HepG2 (cell line): ENCODE data around the gene PANK4. TPM values are rescaled to one million over a fixed set of nuclear protein-coding genes. Genes with fewer than 3 reads are reported as not detected.

ENCODE experiments used
- ATAC-seq: fragments of 200-7000 bp; cut with Tn5 transposase; 3 replicates; pipeline ENCODE4 v1.9.1; 2020; ENCODE audit warnings: mild to moderate bottlenecking, moderate library complexity
- BruUV-seq: library from RNA; stranded (reverse); fragments of 400-500 nt; replicated peaks from 2 replicates; lab custom pipeline; 2021; lab: Mats Ljungman, UMichigan
- CTCF ChIA-PET: fragments of 300-600 bp; formaldehyde crosslinking; extraction: SDS; loops from one replicate; lab custom pipeline; 2021; ENCODE audit warnings: low total read pairs, inconsistent platforms, low intra/inter-chr PET ratio; lab: Yijun Ruan, JAX
- POLR2A ChIA-PET: fragments of 350-600 bp; sonication (Branson Sonifier 250); formaldehyde crosslinking; loops from one replicate; lab custom pipeline; 2020; ENCODE audit warnings: antibody characterized with exemption, inconsistent platforms; lab: Yijun Ruan, JAX
- DNase-seq: peaks from one replicate; pipeline ENCODE4 v3.0.0-alpha.2; 2015; ENCODE audit warnings: low spot score
- FAIRE-seq: peaks from 3 replicates; lab custom pipeline; 2011; peaks lifted over from hg19 to GRCh38; lab: Jason Lieb, UNC
- H2AFZ ChIP-seq: one replicate; pipeline ENCODE4 v1.6.1; 2011; ENCODE audit warnings: low read length, inconsistent platforms
- H3K27ac ChIP-seq: fragments of 300-600 bp; 3 replicates; pipeline ENCODE4 v1.8.0; 2011; ENCODE audit warnings: mixed run types, mild to moderate bottlenecking, mixed read lengths, low read length, inconsistent platforms; ENCODE audit not compliant: insufficient read depth; ENCODE audit errors: extremely low read length
- H3K27me3 ChIP-seq, 2 experiments: fragments of 200-600 bp in 1 of 2; 2 replicates in 1 of 2; 3 replicates in 1 of 2; pipeline versions ENCODE4 v1.6.0 to v1.8.0; 2011; ENCODE audit warnings: low read length in 2 of 2, mild to moderate bottlenecking in 2 of 2, moderate library complexity in 2 of 2, inconsistent platforms in 1 of 2; ENCODE audit not compliant: insufficient read depth in 2 of 2, control insufficient read depth in 1 of 2
- H3K36me3 ChIP-seq, 2 experiments: fragments of 200-600 bp in 1 of 2; replicated peaks in 1 of 2; 2 replicates in 1 of 2; 3 replicates in 1 of 2; pipeline versions ENCODE4 v1.5.1 to v1.8.0; 2011; ENCODE audit warnings: low read length in 2 of 2, inconsistent platforms in 1 of 2; ENCODE audit not compliant: insufficient read depth in 2 of 2, control insufficient read depth in 1 of 2
- H3K4me1 ChIP-seq: 2 replicates; pipeline ENCODE4 v1.5.1; 2012; ENCODE audit warnings: low read length, inconsistent platforms; ENCODE audit not compliant: insufficient read depth
- H3K4me2 ChIP-seq: 2 replicates; pipeline ENCODE4 v1.6.0; 2011; ENCODE audit warnings: low read depth, low read length, inconsistent platforms
- H3K4me3 ChIP-seq, 3 experiments: fragments of 200-600 bp in 1 of 3; sonication (generic), shearing (Covaris generic) in 1 of 3; replicated peaks in 1 of 3; 2 replicates each; pipeline ENCODE4 v1.5.1; 2011 to 2016; ENCODE audit warnings: low read length in 3 of 3, inconsistent platforms in 2 of 3, low read depth in 2 of 3, mild to moderate bottlenecking in 2 of 3, control low read depth in 1 of 3, mixed read lengths in 1 of 3; ENCODE audit not compliant: insufficient read depth in 1 of 3
- H3K79me2 ChIP-seq: one replicate; pipeline ENCODE4 v1.6.1; 2011; ENCODE audit warnings: low read length, inconsistent platforms; ENCODE audit not compliant: insufficient read depth
- H3K9ac ChIP-seq: 2 replicates; pipeline ENCODE4 v1.6.0; 2011; ENCODE audit warnings: mild to moderate bottlenecking, low read depth, low read length, inconsistent platforms; ENCODE audit not compliant: insufficient read depth
- H3K9me3 ChIP-seq: 2 replicates; pipeline ENCODE4 v1.5.1; 2012; ENCODE audit warnings: mild to moderate bottlenecking, low read length
- H4K20me1 ChIP-seq: 2 replicates; pipeline ENCODE4 v1.6.0; 2011; ENCODE audit warnings: inconsistent platforms, mild to moderate bottlenecking, low read length, moderate library complexity; ENCODE audit not compliant: insufficient read depth
- CENPX ChIP-seq: sonication (generic); formaldehyde crosslinking; IDR thresholded peaks from 2 replicates; pipeline ENCODE4 v1.9.0; 2021; ENCODE audit warnings: mild to moderate bottlenecking, missing genetic modification reagents, moderate library complexity
- DNMT3B ChIP-seq: conservative IDR thresholded peaks from 2 replicates; pipeline ENCODE4 v1.6.1; 2016; ENCODE audit warnings: missing biosample characterization, control low read depth
- DZIP1 ChIP-seq: sonication (generic); formaldehyde crosslinking; IDR thresholded peaks from 2 replicates; pipeline ENCODE4 v1.5.0; 2020; ENCODE audit warnings: mild to moderate bottlenecking, missing genetic modification reagents
- IRF1 ChIP-seq: sonication (generic); formaldehyde crosslinking; IDR thresholded peaks from 2 replicates; pipeline ENCODE4 v1.4.0; 2020; ENCODE audit warnings: low read depth, mild to moderate bottlenecking, missing genetic modification reagents
- MXD4 ChIP-seq: IDR thresholded peaks from 2 replicates; pipeline ENCODE4 v1.6.1; 2016; ENCODE audit warnings: mild to moderate bottlenecking, missing biosample characterization, missing genetic modification reagents
- NCOA2 ChIP-seq: sonication (generic); formaldehyde crosslinking; IDR thresholded peaks from 2 replicates; pipeline ENCODE4 v1.8.0; 2022; ENCODE audit warnings: inconsistent platforms
- PRDM10 ChIP-seq: sonication (generic); formaldehyde crosslinking; IDR thresholded peaks from 2 replicates; pipeline ENCODE4 v1.4.0; 2020; ENCODE audit warnings: low read depth, missing genetic modification reagents
- SAP130 ChIP-seq: IDR thresholded peaks from 2 replicates; pipeline ENCODE4 v1.6.1; 2016; ENCODE audit warnings: low read depth
- SRSF1 ChIP-seq: fragments of 200-400 bp; formaldehyde crosslinking; optimal IDR thresholded peaks from 2 replicates; pipeline ENCODE3; 2017; ENCODE audit warnings: mild to moderate bottlenecking, low read depth, low read length, moderate library complexity
- THAP9 ChIP-seq: sonication (generic); formaldehyde crosslinking; IDR thresholded peaks from 2 replicates; pipeline ENCODE4; 2020; ENCODE audit warnings: missing genetic modification reagents, mild to moderate bottlenecking, borderline replicate concordance
- TOE1 ChIP-seq: sonication (generic); formaldehyde crosslinking; IDR thresholded peaks from 2 replicates; pipeline ENCODE4 v1.4.0; 2020; ENCODE audit warnings: mild to moderate bottlenecking, missing genetic modification reagents
- ZNF33B ChIP-seq: sonication (generic); formaldehyde crosslinking; IDR thresholded peaks from 2 replicates; pipeline ENCODE4 v1.5.1; 2020; ENCODE audit warnings: mild to moderate bottlenecking, missing genetic modification reagents
- ZNF678 ChIP-seq: sonication (generic); formaldehyde crosslinking; IDR thresholded peaks from 2 replicates; pipeline ENCODE4 v1.4.0; 2020; ENCODE audit warnings: mild to moderate bottlenecking, missing genetic modification reagents
- WGBS: methylation state at CpG from one replicate; pipeline ENCODE4 v1.1.6; 2017; ENCODE audit warnings: low lambda C conversion rate; 5-methylcytosine and 5-hydroxymethylcytosine counted together
- in situ Hi-C: cut with HindIII; loops from 2 replicates; pipeline ENCODE4 v1.10.0; 2017; ENCODE audit warnings: low pct_unique_long_range_greater_than_20kb; ENCODE audit not compliant: extremely low pct_ligation_motif_present
- intact Hi-C: fragments of 100-400 bp; cut with micrococcal nuclease; formaldehyde crosslinking; loops from one replicate; pipeline ENCODE4 v1.10.0; 2022; ENCODE audit not compliant: unreplicated experiment
- polyA plus RNA-seq, 8 experiments: library from polyadenylated mRNA; depleted of rRNA in 3 of 8; stranded (reverse) in 7 of 8; unstranded in 1 of 8; fragments of >200 nt; fragmentation: Illumina TruSeq in 4 of 8; extraction: Trizol in 4 of 8; gene quantifications; 2 replicates each; pipeline versions ENCODE4 v1.2.1 to v1.2.3, GENCODE V29; 2011 to 2016; ENCODE audit warnings: low read depth in 4 of 8, missing spikeins in 1 of 8, mixed read lengths in 1 of 8; ENCODE audit not compliant: insufficient read depth in 1 of 8
- total RNA-seq, 5 experiments: library from RNA; depleted of rRNA; stranded (reverse); fragments of >200 nt; fragmentation: Illumina TruSeq; extraction: Trizol; gene quantifications; 2 replicates each; pipeline ENCODE4 v1.2.3, GENCODE V29; 2016; ENCODE audit warnings: low read depth in 1 of 5

Gene PANK4
- total and polyA plus RNA-seq, 2 of the 13 experiments (the other 11 are each of a cell fraction or from before 2014, with no cell fraction given), result 17.4 to 19.3 TPM

GRCh38 chr1:2543543-2544092 lies 17.2 kb upstream of the PANK4 start:
- Histone ChIP-seq H3K4me3 (peak overlapping the region in 2 of 3 experiments; percentile 43 to 60; a peak in 3 of 6 replicates), H3K9ac (peak overlapping the region; percentile 32; the same call in 1 of the 2 replicates), H3K36me3 (no peaks in the 10 kb centered on the region), H3K79me2 (no peaks in the 10 kb centered on the region), H2AFZ (no peak overlapping the region), H3K4me2 (peak overlapping the region; percentile 83), H3K27ac (no peak overlapping the region), H3K4me1 (peaks cover 65% of the 10 kb centered on the region), H4K20me1 (no peaks in the 10 kb centered on the region), H3K27me3 (peaks cover 4 to 6% of the 10 kb centered on the region in 2 experiments; a peak in 3 of 5 replicates), H3K9me3 (no peaks in the 10 kb centered on the region)
- no peak for DNase-seq
- no TSS peak for BruUV-seq
- ChIA-PET CTCF (no interaction called here), POLR2A (interaction anchor here (0.7 to 3.4 kb wide), 5 partner anchors 9 to 131 kb away, joined by 3 to 29 read pairs (median 5); partner anchors contain the start of genes HES5, PANK4, PEX10 and PRXL2B)
- in situ Hi-C loops, result no loop called here
- 3% methylated on average over 6 of the region's 26 CpGs for WGBS
- no peak for FAIRE-seq
- peak; percentile 0; the same call in 1 of the 3 replicates for ATAC-seq
- intact Hi-C loops, result no loop called here
- no peak for TF ChIP-seq NCOA2 (CRISPR knock-in tag)
- TF ChIP-seq CENPX, result no peak
- no peak for TF ChIP-seq THAP9 (CRISPR knock-in tag)
- no peak for TF ChIP-seq ZNF678 (CRISPR knock-in tag)
- TF ChIP-seq SAP130 (CRISPR knock-in tag), result peak; percentile 32; the same call in 1 of the 2 replicates
- TF ChIP-seq DZIP1, result no peak
- TF ChIP-seq DNMT3B (CRISPR knock-in tag), result no peak
- TF ChIP-seq SRSF1, result peak; percentile 52
- TF ChIP-seq ZNF33B (CRISPR knock-in tag), result no peak
- peak; percentile 46; the same call in 1 of the 2 replicates for TF ChIP-seq IRF1
- TF ChIP-seq PRDM10 (CRISPR knock-in tag), result no peak
- TF ChIP-seq MXD4 (CRISPR knock-in tag), result no peak
- TF ChIP-seq TOE1 (CRISPR knock-in tag), result no peak
